Germinal center (tissue), 1 donor: ENCODE results near the gene TMEM106B.
"Not testable (repeated sequence)": the region's sequence is repeated elsewhere in the genome, so short reads cannot be mapped to it uniquely, and the experiment has no call there.

Experiments used
- DNase-seq: peaks from one replicate; pipeline ENCODE4 v3.0.0; 2012; ENCODE audit warnings: mixed read lengths, low spot score

Gene TMEM106B

DNA sequence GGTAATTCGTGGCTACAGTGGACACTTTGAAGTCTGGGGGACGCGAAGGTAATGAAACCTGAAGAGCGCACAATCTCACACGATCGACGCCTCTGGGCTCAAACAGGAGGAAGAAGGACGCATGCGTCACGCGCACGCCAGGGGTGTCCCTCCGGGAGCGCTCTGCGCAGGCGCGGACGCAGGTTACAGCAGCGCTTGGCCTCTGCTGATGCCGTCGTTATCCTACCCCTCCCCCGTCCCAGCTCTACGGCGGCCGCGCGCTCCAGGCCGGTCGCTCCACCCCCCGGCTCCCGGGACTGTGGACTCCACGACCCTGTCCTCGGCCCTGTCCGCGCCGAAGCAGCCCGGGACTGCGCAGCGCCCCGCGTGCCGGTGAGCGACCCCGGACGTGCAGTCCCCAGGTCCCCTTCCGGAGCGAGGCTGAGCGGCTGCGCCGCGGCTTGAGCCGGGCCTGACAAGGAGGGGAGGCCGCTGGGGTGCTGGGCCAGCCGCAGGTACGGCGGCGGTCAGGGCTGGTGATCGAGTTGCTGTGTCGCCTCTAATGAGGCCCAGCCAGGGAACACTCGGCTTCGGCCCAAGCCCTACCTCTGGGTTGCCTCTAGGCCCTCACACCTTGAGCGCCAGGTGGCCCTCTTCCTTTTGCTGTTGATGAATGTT, at the start of gene TMEM106B:
TMEM106B (plus strand) TSS at position 241 of the 657 bp plus-strand sequence. CDS start 3,517 bp downstream, outside the sequence.
- DNase-seq: peak; percentile 91

DNA sequence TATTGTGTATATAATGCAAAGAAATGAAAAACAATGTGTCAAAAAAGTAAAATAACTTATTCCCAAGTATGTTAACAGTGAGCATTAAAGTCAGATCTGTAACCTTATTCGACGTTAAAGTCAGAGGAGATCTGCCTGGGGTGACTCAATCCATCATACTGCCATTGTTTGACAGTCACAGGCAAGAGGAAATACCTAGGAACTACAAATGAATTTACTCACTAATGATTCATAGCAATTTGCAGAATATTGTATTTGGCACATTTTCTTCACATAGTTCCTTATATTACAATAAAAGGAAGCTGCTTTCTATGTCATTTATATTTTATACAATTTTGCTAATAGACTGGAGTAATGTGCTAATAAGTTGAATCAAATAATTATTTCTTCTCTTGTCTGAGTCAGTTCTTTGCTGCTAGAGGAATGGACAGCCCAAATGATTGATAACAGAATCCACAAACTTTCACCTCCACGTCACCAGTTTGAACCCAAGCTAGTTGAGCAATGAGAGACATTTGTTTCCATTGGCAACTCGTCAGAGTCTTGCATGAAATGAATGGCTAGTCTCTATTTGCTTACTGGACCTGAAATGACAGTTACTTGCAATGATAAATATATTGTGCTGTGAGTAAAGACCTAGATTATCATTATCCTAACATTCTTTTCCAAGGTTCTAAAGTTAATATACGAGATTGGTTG, 48.5 kb upstream of the TMEM106B start:
- DNase-seq: no peak

DNA sequence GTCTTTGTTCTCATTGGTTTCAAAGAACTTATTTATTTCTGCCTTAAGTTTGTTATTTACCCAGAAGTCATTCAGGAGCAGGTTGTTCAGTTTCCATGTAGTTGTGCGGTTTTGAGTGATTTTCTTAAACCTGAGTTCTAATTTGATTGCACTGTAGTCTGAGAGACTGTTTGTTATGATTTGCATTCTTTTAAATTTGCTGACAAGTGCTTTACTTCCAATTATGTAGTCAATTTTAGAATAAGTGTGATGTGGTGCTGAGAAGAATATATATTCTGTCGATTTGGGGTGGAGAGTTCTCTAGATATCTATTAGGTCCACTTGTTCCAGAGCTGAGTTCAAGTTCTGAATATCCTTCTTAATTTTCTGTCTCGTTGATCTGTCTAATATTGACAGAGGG, 43.0 kb upstream of the TMEM106B start:
- DNase-seq: not testable (repeated sequence)

DNA sequence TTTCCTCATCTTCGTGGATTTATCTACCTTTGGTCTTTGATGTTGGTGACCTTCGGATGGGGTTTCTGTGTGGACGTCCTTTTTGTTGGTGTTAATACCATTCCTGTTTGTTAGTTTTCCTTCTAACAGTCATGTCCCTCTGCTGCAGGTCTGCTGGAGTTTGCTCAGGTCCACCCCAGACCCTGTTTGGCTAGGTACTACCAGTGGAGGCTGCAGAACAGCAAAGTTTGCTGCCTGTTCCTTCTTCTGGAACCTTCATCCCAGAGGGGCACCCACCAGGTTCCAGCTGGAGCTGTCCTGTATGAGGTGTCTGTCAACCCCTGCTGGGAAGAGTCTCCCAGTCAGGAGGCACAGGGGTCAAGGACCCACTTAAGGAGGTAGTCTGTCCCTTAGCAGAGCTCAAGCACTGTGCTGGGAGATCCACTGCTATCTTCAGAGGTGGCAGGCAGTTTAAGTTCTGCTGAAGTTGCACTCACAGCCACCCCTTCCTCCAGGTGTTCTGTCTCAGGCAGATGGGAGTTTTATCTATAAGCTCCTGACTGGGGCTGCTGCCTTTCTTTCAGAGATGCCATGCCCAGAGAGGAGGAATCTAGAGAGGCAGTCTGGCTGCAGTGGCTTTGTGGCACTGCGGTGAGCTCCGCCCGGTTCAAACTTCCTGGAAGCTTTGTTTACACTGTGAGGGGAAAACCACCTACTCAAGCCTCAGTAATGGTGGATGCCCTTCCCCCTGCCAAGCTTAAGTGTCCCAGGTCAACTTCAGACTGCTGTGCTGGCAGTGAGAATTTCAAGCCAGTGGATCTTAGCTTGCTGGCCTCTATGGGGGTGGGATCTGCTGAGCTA, 40.9 kb upstream of the TMEM106B start:
- not testable (repeated sequence) for DNase-seq

DNA sequence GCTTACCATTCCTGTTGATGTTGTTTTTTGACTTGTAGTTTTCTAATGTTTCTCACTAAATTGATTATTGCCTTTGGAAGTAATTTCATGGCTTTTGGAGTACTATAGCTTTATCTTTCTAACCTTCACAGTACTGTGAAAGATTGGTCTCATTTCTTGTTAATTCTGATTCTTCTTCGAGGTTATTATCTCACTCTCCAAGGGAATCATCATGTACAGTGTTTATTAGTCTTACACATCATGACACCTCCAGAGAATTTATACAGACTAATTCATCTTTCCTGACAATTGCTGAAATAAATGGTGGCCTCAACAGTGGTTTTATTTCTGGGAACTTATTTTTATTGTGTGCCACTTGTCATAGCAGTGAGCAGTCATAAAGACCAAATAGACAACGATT, 37.4 kb upstream of the TMEM106B start:
- DNase-seq: no peak

DNA sequence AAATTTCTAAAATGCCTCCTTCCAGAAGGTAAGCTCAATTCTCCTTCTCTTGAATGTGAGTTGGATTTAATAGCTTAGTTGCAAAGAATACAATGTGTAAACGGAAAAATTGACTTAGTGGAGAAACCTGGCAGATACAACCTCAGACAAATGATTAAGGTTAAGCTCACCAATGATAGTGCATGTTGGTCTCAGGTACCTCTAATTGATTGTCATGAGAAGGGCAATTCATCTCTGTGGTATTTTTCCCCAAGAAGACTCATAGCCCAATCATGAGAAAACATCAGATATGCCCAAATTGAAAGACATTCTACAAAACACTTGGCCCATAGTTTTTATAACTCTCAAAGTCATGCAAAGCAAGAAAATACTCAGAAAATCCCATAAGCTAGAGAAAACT, 36.2 kb upstream of the TMEM106B start:
- no peak for DNase-seq

DNA sequence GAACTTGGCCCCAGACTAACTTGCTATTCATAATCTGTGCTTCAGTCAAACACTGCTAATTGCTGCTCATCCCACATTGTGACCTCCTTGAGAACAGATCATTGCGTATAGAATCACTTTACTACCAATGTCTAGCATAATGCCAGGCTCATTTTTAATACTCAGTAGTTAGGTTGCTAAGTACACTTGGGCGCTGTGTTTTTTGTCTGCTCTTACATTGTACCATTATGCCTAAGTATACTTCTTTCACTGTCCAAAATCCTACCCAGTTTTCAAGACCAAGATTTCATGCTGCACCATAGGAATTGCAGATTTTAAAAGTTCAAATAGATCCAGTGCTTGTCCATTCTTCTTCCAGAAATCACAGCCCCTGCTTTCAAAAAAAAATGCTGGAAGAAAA, 32.8 kb upstream of the TMEM106B start:
- DNase-seq: no peak

DNA sequence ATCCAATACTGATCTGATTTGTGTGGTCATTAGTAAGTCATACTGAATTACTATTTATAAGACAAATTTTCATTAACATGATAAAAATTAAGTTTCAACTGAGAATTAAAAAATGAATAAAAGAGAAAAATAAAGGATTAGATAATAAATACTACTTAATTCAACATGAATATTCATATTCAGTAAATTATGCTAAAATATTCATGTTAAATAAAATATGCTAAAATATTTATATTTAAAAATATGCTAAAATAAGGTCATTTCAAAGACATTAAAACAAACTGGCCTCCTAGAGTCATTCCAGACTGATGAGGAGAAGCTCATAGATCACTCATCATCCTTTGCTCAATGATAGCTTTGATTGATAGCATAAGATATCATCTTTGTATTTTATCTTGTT, 16.7 kb upstream of the TMEM106B start:
- DNase-seq: no peak

DNA sequence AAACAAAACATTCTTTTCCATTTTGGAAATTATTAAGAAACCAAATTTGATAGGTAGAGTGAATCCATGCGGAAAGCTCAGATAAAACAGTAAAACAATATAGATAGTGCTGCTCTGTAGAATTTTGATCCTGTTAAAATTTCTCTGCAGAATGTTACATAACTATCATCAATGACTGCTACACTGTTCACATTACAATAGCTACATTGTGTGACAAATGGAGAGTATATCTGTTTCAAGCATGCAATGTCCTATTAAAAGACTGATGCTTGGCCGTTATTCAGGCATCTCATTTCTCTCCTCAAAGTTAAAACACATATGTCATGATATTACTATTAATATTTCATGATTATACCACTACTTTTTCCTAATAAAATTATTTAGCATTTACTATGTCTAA, 14.7 kb upstream of the TMEM106B start:
- no peak for DNase-seq

DNA sequence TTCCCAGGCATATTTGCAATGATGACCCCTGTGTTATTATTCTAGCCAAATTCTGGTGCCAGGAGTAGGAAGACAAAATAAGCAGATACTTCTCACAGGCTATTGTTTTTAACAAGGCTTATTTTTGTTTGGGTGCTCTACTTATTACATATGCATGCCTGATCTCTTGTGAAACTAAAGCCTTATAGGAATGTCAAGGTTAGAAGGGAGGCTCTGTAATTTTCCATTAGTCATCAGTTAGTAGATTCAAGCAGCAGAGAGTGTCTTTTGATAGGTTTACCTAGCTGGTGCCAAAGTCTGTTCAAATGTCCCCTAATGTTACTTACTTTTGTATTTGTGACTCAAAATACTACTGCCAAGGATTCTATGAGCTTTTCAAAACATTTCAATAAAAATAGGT, 11.7 kb upstream of the TMEM106B start:
- DNase-seq: no peak

DNA sequence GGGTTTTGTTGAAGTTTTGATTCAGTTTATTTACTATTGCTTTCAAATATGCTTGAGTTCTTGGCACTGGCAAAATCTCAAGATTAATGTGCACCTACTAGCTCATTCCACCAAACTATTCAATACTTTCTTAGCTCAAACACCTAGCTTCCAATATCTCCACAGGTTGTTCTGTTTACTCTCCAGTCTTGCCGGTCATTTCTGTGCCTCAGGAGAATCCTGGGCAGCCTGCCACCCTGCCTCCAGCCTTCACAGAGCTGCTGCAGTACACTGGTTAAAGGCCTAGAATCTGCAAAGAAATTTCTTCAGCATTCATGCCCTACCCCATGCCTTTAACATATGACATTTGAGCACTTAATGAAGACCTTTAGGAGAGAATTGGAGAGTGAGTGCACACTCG, 4.0 kb upstream of the TMEM106B start:
- no peak for DNase-seq

DNA sequence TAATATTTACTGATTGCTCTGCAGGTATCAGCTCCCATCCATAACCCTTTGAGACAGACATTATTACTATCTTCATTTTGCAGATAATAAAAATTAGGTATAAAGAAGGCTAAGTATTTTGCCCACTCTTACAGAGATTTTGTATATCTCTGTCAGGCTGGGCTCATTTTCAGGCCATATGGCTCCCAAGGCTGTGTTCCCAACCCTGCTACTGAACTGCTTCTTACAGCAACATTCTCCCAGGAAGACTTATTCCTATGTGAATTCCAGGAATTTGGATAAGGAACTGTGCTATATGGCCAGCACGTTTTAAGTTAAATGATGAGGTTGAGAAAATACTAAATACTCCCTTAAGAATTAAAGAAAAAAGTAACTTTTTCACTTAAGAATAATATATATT, 1.9 kb upstream of the TMEM106B start:
- DNase-seq: no peak

DNA sequence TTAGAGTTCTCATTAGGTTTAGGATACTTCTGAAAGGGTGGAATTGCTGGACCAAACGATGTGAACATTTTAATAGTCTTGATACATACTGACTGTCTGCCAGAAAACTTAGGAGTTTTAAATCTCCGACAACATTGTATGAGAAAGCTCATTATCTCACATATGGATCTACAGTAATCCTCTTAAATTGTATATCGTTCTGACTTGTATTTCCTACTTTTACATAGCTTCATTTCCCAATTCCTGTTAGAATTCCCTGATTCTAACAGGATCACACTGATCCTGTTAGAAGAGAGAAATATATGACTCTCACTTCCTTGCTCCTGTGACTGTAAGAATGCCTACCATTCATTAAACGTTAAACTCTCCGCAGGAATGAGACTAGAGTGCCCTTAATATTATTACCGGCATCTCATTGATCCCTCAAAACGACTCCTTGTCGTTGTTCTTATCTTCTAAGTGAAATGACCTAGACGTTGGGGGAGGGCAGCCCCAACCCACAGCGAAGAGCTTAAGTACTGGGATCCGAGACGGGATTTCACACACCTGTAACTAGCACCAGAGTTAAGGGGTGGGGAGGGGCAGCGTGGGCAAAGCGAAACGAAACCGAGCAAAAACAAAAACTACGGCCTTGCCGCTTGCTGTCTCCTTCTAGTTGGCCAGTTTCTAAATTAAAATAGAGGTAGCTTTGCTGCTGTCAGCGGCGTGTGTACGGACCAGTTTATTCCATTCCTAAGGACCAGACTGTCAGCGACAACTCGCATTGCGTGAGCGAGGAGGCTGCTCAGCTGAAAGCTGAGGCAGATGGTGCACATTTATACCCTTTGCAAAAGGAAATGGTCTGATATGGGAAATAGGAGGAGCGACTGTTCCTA, 678 bp upstream of the TMEM106B start:
- DNase-seq: peak; percentile 26

DNA sequence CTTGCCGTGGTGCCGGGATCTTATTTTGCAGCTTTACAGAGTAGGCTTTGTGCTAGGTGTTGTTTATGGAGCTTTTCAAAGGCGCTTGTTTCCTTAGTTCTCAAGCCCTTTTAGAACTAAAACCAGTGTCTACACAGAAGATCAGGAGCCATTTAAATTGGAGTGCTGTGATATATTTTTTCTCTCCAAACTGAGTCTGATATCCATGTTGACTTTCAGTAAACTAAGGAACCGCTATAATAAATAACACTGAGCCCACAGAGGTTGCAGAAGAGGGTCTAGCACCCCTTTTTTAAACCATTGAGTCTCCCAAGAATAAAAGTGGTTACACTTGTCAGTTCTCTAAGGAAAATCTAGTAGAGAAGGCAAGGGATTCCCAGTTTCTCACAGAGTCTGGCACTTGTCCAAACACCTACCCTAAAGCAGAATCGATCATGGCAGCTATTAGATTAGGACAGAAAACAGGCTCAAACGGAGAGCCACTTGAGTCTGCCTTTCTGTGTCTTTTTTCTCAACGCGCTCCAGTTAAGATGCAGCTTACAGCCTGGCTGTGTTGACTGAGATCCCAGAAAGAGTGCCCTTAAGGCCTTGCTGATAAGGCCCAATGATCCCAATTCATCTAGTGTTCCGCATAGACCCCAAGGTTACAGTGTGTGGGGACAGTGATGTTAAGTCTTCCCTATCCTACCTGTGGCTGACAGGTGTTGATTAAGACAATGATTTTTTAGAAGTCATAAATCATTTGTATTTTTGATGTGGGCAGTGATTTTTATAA, 804 bp downstream of the TMEM106B start:
- no peak for DNase-seq

DNA sequence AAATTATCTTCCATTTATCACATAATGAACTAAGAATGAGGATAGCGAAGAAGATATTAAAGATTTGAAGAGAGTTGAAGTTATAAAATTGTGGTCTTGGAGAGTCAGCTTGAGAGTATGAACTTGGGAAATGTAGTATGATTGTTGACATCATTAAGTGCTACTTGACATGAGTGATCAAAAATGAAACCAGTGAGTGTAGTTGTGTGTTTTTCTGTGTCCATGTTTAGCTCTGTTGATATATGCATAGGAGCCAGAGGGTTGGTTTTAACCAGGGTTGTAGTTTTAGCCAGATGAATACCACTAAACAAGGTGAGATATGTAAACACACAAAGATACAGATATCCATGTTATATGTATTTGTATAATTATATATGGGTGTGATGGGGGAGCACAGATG, 6.2 kb downstream of the TMEM106B start:
- no peak for DNase-seq

DNA sequence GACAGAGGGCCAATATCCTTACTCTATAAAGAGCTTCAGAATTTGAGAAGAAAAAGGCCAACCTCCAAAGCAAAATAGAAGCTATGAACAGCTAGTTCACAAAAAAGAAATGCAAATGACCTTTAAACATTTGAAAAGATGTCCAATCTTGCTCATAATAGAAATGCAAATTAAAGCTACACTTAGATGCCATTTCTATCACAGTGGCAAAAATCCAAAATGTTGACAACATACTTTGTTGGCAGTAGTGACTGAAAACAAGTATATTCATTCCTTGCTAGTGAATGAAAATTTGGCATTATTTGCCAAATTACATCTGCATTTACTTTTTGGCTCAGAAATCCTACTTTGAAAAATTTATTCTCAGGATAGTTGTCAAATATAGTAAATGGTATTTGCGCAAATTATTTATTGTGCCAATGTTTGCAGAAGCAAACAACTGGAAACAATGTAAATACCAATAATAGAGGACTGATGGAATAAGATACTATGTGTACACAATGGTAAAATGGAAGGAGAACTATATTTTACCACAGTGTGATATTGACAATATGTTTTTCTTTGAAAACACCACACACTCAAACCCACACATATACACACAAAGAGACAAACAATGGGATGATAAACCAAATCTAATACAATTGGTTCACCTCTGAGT, 9.4 kb downstream of the TMEM106B start:
- no peak for DNase-seq

DNA sequence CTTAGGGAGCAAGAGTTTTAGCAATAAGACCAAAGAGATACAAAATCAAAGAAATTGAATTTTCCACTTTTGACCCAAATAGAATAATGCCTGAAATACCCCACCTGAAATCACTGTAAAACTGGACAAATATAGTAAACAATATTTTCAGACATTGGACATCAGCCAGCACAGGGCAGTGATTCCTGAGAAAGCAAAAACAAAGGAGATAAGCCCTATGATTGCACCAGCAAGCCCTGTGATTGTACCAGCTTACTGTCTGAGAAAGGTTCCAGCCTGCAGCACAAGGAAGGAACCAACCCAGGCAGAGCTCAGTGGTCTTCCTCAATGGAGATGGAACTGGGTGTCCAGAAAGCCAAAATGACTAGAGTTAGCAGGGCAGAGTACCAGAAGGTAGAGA, 10.3 kb downstream of the TMEM106B start:
- DNase-seq: no peak

DNA sequence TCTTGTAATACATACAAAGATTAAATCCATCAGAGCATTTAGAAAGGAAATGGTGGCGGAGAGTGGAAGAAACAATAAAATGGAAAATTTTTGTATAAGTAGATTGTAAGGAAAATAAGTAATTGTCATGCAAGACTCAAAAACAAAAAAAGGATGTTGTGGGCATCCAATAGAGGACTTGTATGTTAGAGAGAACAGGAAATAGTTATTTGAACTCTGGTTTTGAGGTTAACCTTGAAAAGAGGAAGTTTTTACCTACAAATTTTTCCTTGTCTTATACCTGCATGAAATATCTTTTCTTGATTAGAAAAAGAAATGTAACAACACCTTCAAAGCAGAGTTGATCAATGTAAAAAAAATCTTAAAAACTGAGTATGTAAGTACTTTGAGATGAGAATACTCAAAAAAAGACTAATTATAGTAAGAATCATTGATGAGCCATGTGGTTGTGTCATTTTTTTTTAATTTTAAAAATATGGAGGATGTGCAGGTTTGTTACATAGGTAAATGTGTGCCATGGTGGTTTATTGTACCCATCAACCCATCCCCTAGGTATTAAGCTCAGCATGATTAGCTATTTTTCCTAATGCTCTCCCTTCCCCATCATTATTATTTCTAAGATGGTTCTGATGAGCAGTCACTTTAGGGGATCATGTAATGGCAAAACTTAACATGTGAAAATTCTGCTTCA, 11.9 kb downstream of the TMEM106B start:
- peak; percentile 6 for DNase-seq

DNA sequence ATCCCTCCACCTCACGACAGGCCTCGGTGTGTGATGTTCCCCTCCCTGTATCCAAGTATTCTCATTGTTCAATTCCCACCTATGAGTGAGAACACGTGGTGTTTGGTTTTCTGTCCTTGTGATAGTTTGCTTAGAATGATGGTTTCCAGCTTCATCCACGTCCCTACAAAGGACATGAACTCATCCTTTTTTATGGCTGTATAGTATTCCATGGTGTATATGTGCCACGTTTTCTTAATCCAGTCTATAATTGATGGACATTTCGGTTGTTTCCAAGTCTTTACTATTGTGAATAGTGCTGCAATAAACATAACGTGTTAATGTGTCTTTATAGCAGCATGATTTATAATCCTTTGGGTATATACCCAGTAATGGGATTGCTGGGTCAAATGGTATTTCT, 13.9 kb downstream of the TMEM106B start:
- DNase-seq: not testable (repeated sequence)

DNA sequence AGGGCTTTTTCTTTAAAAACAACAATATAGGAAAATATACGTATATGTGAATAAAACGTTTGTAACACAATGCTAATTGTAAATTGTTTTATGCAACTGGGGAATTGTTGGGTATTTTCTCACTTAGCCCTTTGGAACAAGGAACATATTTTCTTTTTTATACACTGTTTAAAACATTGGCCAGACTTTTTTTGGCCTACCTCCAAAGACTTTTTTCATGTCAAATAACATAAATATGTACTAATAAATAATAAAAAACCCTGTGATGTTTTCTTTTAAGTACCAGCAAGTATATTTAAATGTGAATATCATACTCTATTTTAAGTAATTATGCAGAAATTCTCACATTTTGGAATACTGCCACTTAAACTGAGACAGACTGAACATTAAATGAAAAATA, 15.7 kb downstream of the TMEM106B start:
- DNase-seq: no peak
